ENCODE data around the gene SMG7.

Gene SMG7

DNA sequence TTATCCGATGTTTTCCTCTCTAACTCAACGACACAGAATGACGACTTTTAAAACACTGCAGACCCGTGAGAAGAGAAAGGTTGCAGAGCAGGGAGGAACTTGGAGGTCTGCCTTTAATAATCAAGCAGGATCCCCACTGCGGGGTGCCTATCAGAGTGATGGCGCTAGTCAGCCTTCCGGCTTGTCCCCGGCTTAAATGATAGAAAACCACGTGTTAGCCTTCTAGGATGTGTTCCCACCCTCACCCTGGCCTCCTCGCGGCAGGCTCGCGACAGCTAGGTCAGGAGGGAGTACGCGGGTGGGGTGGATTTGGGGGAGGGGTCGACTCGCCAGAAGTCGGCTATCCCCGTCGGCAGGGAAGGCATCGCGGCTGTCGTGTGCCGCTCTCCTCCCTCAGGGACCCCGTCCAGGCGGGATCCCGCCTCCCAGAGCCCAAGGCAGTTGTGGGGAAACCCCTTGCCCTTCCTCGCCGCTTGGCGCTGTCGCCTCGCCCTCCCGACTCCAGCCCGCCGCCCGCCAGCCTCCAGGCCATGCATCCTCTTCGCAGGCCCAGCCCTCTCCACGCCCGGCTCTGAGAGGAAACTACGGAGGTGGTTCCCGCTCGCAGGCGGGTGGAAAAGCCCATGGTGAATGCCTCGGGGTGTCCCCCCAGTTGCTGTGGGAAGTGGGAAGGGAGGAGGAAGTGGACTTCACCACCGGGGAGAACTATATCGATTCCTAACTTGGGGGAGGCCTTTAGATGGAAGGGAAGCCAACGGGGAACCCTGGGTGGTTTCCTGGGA lies 1.1 kb upstream of the SMG7 start:
- no peak for DNase-seq

- DNase-seq: peak; percentile 83
These were observed 384 bp upstream of the SMG7 start for GRCh38 chr1:183471743-183472487.

DNA sequence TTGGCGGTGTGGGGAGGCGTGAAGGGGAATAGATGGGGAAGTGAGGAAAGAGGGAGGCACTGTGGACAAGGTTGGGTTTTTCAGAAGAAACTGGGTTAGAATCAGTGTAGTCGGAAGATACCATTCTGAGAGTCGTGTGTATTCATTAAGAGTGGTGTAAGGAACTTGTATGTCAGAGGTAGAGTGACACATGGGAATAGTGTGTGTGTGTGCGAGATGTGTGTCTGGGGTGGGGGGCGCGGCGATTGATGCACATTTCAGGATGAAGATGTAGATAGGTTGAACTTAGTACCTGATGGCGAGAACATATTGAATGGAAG lies 878 bp downstream of the SMG7 start:
- DNase-seq: no peak

DNA sequence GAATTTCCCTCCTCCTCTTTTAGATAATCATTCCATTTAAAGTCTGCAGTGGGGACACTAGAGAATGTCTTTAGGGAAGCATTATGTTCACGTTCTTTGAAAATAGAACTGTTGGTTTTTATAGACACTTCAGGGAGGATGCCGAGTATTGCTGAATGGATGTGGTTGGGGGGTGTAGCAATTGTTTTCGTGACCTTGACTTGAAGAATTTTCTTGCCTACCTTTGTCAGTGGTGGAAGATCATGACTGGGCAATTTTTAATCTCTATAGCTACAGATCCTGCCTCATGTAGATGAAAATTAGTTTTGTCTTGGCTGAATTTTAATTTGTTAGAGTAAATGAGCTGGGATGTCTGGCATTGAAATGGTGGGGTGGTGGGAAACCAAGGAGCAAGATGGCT lies 3.8 kb downstream of the SMG7 start:
- no peak for DNase-seq

DNA sequence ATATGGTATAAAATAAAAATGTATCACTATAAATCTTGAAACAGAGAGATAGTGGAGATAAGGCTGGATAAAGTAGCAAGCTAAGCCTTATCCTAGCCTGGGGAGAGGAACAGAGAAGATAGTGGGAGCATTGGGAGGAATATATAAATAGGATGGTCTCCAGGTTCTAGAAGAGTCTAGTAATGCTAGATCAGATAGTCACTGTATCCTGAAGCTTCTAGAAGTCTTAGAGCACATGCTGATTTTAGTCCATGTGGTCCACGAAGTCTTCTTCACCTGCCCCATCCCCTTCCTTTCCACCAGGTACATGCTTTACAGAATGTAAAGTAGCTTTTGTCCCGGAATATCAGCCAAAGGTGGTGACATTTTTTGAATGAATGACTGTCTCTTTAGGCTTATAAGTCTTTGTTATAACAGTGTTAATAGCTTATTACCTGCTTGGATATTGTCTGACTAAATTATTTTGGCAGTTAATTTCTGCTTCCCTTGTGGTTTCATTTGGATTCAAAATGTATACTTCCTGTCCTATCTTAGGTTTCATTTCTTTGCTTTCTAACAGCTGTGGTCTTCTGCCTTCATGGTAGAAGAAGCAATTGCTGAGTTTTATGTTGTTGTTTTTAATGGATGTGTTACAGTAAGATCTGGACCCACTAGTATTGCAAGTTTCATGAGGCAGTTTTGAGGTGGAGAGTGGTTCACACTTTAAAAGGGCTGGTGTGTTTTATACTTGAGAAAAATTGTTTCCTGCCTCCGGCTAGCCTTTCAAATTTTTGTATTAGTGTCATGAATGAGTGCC lies 5.9 kb downstream of the SMG7 start:
- no peak for DNase-seq

DNA sequence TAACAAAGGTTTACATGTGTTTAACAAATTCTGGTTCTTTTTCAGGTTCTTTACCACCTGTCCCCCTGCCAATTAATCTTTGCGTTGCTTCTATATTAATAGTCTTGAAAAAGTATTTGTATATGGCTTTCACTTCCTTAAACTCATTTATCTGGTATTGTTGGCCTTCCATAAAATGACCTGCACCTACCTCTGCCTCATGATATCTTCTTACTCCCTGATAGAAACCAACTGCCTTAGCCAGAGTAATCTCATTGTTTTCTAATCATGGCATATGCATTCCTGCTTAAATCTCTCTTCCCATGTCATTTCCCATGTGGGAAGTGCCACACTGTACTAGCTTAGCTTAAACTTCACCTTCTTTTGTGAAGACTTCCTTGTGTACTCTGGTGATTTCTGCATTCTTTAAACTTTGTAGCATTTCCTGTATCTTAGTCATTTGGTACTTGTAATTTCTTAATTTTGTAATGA lies 8.7 kb downstream of the SMG7 start:
- no peak for DNase-seq

GRCh38 chr1:183483224-183483623 lies 10.9 kb downstream of the SMG7 start:
- DNase-seq: no peak

- DNase-seq: no peak
These were observed 12.0 kb downstream of the SMG7 start for GRCh38 chr1:183484254-183484653.

- DNase-seq: no peak
These were observed 12.6 kb downstream of the SMG7 start for GRCh38 chr1:183484851-183485250.

GRCh38 chr1:183487674-183488442 lies 15.6 kb downstream of the SMG7 start:
- DNase-seq: no peak

DNA sequence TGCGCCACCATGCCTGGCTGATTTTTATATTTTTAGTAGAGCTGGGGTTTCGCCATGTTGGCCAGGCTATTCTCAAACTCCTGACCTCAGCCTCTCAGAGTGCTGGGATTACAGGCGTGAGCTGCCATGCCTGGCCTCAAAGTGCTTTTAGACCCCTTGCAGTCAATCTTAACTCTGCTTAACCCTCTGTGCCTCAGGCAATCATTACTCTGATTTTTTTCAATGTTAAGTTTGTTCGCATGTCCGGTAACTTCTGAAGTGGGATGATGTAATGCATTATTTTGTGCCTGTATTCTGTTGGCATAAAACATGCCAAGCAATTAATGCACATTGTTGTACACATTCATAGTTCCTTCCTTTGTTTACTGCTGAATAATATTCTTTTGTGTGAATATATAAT lies 18.6 kb downstream of the SMG7 start:
- DNase-seq: no peak

GRCh38 chr1:183493540-183494245 lies 21.4 kb downstream of the SMG7 start:
- DNase-seq: no peak

GRCh38 chr1:183495420-183495819 lies 23.1 kb downstream of the SMG7 start:
- DNase-seq: no peak

GRCh38 chr1:183497218-183497617 lies 24.9 kb downstream of the SMG7 start:
- no peak for DNase-seq

- DNase-seq: no peak
These were observed 26.2 kb downstream of the SMG7 start for GRCh38 chr1:183498342-183498991.

GRCh38 chr1:183505454-183506089 lies 33.3 kb downstream of the SMG7 start:
- DNase-seq: no peak

DNA sequence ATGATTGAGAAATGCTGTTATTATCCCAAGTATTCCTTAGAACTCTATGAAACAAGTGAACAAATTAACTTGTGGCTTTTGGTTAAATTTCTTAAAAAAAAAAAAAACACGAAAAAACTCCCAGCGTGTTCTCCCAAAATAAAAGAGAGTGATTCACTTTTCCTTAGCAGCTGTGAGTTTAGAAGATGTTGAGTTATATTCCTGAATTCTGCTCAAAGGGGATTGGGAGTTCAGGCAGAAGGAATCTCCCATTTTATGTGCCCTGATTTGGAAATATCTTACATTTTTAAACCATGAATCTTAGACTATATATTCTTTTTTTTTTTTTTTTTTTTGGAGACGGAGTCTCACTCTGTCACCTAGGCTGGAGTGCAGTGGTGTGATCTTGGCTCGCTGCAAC lies 34.3 kb downstream of the SMG7 start:
- no peak for DNase-seq

GRCh38 chr1:183508694-183509093 lies 36.4 kb downstream of the SMG7 start:
- DNase-seq: no peak

- no peak for DNase-seq
These were observed 40.2 kb downstream of the SMG7 start for GRCh38 chr1:183512450-183512849.

DNA sequence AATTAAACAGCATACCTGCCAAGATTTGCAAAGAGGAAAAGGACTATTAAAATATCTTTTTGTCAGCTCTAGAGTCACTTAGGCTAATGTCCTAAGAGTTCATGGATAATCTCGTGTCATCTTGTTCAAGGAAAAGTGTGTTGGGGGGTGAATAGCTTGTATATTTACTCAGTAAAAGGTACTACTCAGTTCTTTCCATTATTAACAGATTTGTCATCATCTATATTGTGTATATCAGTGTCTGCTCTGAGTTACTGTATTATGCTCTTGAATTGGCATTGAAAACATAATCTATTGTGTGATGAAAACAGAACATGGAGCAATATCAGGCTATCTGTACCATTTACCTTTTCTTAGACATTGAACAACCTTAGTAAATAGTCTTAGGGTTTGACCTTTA lies 41.9 kb downstream of the SMG7 start:
- DNase-seq: no peak

- DNase-seq: no peak
These were observed 42.8 kb downstream of the SMG7 start for GRCh38 chr1:183515002-183515689.
